ENCODE results near the gene MTHFR. TPM values are rescaled to one million over a fixed set of nuclear protein-coding genes. Genes with fewer than 3 reads are reported as not detected.

The MTHFR gene
- total RNA-seq, 4 donors from 2014 or later: 10.2 to 24.7 (median 18.1) TPM

DNA sequence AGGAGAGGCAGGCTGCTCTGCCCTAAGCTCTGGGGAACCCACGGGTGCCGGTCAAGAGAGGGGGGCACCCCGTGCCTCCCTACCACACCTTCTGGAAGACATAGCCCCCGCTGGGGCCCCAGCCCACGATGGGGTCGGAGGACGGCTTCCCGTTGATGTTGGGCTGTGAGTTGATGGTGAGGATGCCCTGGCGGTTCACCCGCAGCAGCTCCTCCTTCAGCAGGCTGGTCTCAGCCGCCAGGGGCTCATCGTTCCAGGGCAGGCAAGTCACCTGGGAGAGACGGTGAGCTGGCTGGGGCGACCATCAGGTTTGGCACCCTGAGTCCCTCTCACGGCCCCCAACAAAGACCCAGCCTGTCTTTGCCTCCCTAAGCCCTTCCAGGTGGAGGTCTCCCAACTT lies 11.9 kb downstream of the MTHFR start:
- H3K27ac ChIP-seq: peak overlapping the region; percentile 90 to 99 (median 97)
- H3K9me3 ChIP-seq: no peaks in the 10 kb centered on the region
- peaks cover 0 to 44% of the 10 kb centered on the region in 2 donors for H3K36me3 ChIP-seq
- no peaks in the 10 kb centered on the region for H3K27me3 ChIP-seq
- DNase-seq (no peak), ATAC-seq (no peak)
- no peak overlapping the region for H3K4me3 ChIP-seq
- no peak for TF ChIP-seq POLR2A (IDR thresholded peaks at IDR 0.05)
- TF ChIP-seq, protein P1, sequence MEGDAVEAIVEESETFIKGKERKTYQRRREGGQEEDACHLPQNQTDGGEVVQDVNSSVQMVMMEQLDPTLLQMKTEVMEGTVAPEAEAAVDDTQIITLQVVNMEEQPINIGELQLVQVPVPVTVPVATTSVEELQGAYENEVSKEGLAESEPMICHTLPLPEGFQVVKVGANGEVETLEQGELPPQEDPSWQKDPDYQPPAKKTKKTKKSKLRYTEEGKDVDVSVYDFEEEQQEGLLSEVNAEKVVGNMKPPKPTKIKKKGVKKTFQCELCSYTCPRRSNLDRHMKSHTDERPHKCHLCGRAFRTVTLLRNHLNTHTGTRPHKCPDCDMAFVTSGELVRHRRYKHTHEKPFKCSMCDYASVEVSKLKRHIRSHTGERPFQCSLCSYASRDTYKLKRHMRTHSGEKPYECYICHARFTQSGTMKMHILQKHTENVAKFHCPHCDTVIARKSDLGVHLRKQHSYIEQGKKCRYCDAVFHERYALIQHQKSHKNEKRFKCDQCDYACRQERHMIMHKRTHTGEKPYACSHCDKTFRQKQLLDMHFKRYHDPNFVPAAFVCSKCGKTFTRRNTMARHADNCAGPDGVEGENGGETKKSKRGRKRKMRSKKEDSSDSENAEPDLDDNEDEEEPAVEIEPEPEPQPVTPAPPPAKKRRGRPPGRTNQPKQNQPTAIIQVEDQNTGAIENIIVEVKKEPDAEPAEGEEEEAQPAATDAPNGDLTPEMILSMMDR (IDR thresholded peaks at IDR 0.05 in 4 of 5, conservative IDR thresholded peaks at IDR 0.05 in 1 of 5): no peak
- in situ Hi-C loops (cut with MboI; ENCODE audit: low sequenced_read_pairs in 4 of 4) (no loop called here), intact Hi-C loops (cut with DNase I; ENCODE audit: low total_unique reads) (no loop called here)
- H3K4me1 ChIP-seq: peaks cover 38 to 58% of the 10 kb centered on the region in 2 donors

DNA sequence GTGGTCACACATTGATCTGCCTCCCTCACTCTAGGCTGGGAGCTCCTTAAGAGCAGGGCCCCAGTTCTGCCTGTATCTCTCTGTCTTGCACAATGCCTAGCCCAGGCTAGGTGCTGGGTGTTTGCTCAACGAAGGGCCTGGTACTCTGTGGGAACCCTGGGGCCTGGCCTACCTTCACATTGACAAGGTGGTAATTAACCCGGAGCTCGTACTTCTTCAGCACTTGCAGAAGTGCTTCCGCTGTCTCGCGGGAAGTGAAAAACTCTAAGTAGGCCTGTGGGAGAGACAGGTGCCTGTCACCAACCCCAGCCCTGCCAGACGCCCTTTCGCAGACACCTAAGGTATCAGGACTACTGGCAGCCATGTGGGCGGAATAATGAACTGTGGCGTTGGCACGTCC lies 13.7 kb downstream of the MTHFR start:
- Histone ChIP-seq H3K27me3 (no peaks in the 10 kb centered on the region), H3K27ac (peak overlapping the region; percentile 90 to 99 (median 97)), H3K9me3 (no peaks in the 10 kb centered on the region), H3K4me1 (peaks cover 55 to 75% of the 10 kb centered on the region in 2 donors), H3K4me3 (no peak overlapping the region), H3K36me3 (peaks cover 0 to 41% of the 10 kb centered on the region in 2 donors)
- peak in 1 of 2 donors; percentile 43 for DNase-seq
- intact Hi-C loops (cut with DNase I; ENCODE audit: low total_unique reads): loop anchor here (1.0 kb wide), 1 partner anchor 10 kb away; no protein-coding TSS in a partner anchor
- in situ Hi-C loops (cut with MboI; ENCODE audit: low sequenced_read_pairs in 4 of 4): no loop called here
- no peak for ATAC-seq
- no peak for TF ChIP-seq POLR2A (IDR thresholded peaks at IDR 0.05)
- TF ChIP-seq, protein P1 (IDR thresholded peaks at IDR 0.05 in 4 of 5, conservative IDR thresholded peaks at IDR 0.05 in 1 of 5): no peak

DNA sequence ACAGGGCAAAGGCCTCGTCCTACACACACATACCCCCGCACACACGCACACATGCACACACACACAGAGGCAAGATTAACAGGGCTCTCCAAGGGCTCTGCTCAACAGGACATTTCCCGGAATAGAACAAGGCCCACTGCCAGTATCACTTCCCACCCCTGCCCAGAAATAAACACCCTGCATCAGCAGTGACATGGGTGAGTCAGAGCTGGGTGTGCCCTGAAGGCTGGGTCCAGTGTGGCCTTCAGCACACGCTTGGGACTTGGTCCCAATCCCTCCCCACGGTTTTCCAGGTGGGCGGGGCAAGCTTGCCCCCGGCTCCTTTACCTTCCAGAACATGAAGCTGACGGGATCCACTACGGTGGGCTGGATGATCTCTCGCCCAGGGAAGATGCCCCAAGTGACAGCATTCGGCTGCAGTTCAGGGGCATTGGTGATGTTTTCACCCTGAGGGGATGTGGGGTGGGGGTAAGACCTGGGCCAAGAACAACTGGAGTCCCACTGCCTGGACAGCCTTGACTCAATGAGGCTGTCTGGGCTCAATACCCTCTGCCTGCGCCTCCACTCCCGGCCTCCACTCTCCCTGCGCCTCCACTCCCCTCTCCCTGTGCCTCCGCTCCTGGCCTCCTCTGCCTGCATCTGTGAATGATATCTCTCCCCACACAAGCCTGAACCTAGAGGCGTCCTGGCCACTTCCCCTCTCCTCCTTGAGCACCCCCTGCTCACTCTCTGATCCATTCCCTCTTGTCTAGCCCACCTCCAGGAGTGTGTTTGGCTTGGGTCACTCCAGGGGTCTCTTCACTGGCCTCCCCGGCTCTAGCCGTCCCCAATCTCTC lies 14.7 kb downstream of the MTHFR start:
- intact Hi-C loops (cut with DNase I; ENCODE audit: low total_unique reads) (loop anchor here (2.0 kb wide), 1 partner anchor 118 kb away; no protein-coding TSS in a partner anchor), in situ Hi-C loops (cut with MboI; ENCODE audit: low sequenced_read_pairs in 4 of 4) (no loop called here)
- ATAC-seq: peak; percentile 83 to 96
- Histone ChIP-seq H3K4me3 (peak overlapping the region; percentile 7 to 43 (median 12)), H3K27ac (peak overlapping the region; percentile 90 to 99 (median 97)), H3K9me3 (no peaks in the 10 kb centered on the region), H3K27me3 (no peaks in the 10 kb centered on the region), H3K36me3 (peaks cover 0 to 39% of the 10 kb centered on the region in 2 donors), H3K4me1 (peaks cover 65 to 76% of the 10 kb centered on the region in 2 donors)
- TF ChIP-seq, protein P1 (IDR thresholded peaks at IDR 0.05 in 4 of 5, conservative IDR thresholded peaks at IDR 0.05 in 1 of 5): no peak
- peak; percentile 75 to 85 for TF ChIP-seq POLR2A (IDR thresholded peaks at IDR 0.05)
- DNase-seq: peak; percentile 97 to 98

DNA sequence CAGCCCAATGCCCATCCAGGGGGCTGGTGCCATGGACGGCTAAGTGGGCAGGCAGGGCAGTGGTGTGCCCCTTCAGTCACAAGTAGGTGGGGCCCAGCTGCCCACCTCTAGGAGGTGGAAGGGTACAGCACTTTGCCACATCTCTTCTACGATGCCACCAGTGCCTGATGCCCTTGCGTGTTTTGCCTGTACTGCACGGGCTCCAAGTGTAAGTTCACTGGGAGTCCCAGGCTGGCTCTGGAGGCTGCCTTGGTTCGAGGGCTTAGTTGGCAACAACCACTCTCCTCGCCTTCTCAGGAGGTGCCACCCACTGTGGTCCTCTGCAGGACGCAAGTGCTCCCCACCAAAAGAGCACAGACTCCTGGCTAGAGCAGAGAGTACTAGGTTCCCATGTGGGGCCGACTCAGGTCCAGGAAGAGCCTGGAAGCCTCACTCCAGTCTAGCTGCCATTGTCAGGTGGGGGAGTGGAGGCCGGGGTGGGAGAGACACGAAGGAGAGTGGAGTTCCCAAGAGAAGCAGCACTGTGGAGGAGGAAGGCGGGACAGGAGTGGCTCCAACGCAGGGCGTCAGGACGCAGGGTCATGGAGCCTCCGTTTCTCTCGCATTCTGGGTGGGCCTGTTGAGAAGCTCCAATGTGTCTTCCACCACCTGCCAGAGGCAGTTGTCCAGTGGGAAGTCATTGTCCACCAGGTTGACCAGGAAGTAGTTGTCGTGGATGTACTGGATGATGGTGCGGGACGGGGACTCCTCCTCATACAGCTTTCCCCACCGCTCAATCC lies 15.5 kb downstream of the MTHFR start:
- TF ChIP-seq POLR2A (IDR thresholded peaks at IDR 0.05): no peak
- TF ChIP-seq, protein P1 (IDR thresholded peaks at IDR 0.05 in 4 of 5, conservative IDR thresholded peaks at IDR 0.05 in 1 of 5): no peak
- DNase-seq (peak in 1 of 2 donors; percentile 29), ATAC-seq (no peak)
- no peaks in the 10 kb centered on the region for H3K27me3 ChIP-seq
- no peaks in the 10 kb centered on the region for H3K9me3 ChIP-seq
- H3K4me1 ChIP-seq: peaks cover 72% of the 10 kb centered on the region in 2 donors
- intact Hi-C loops (cut with DNase I; ENCODE audit: low total_unique reads) (loop anchor here (2.0 kb wide), 1 partner anchor 119 kb away; no protein-coding TSS in a partner anchor), in situ Hi-C loops (cut with MboI; ENCODE audit: low sequenced_read_pairs in 4 of 4) (no loop called here)
- peak overlapping the region; percentile 90 to 99 (median 97) for H3K27ac ChIP-seq
- H3K36me3 ChIP-seq: peaks cover 0 to 31% of the 10 kb centered on the region in 2 donors
- H3K4me3 ChIP-seq: peak overlapping the region in 3 of 4 donors; percentile 6 to 43 (median 13)

Measured in gastrocnemius medialis (tissue), 4 donors.